Measurements from ENCODE around the gene SEPTIN5.

SEPTIN5 gene

GRCh38 chr22:19735665-19736510 lies 21.6 kb downstream of the SEPTIN5 start:
- no peak for FAIRE-seq

GRCh38 chr22:19737846-19738663 lies 23.8 kb downstream of the SEPTIN5 start:
- no peak for FAIRE-seq

- FAIRE-seq = no peak
Measured at GRCh38 chr22:19738664-19739447, 24.6 kb downstream of the SEPTIN5 start.

DNA sequence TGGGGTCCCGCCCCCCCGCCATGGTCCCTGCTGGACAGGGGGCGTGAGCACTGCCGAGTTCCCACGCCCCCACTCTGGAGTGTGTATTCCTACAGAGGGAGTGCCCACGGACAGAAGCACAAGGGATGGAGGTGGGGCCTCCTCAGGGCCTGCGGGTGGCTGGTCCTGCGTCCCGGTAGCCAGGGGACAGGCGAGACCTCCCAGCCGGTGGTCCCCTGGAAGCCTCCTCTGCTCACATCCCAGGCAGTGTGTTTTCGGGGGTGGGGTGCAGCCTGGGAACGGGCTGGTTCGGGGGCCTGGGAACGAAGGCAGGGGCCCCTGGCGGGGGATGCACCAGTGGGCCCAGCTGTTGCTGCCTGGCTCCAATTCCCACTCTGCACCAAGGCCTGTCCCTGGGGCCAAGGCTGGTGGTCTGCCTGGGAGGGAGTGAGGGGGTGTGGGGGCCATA lies 25.2 kb downstream of the SEPTIN5 start:
- FAIRE-seq = no peak

GRCh38 chr22:19739911-19740449 lies 25.7 kb downstream of the SEPTIN5 start:
- FAIRE-seq = no peak

DNA sequence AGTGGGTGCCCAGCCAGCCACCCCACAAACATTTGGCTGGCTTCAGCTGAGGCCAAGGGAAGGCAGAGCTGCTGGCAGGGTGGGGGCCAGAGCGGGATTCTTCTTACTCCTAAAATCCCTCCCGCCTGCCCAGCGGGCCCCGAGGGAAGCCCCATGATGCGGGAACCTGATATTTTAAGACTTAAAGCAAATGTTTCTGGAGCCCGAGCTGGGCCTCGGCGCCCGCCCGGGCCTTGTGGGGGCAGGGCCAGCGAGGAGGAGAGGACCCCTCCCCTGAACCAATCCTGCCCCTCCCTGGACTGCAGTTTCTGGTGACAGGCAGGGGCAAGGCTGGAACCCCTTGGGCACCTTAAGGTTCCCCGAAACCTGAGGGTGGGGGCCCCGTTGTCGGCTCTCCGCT lies 26.3 kb downstream of the SEPTIN5 start:
- no peak for FAIRE-seq

DNA sequence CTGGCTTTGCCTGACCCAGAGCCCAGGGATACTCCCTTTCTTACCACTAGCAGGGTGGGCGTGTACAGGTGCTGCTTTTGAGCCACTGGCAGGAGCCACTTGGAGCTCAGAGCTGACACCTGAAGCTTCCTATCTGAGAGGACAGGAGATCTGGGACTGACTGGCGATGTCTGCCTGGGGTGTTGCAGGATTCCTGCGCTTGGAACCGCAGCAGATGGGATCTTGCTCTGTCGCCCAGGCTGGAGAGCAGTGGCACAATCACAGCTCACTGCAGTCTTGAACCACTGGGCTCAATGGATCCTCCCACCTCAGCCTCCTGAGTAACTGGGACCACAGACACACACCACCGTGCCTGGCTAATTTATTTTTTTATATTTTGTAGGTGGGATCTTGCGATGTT lies 26.8 kb downstream of the SEPTIN5 start:
- FAIRE-seq = no peak

GRCh38 chr22:19742160-19743066 lies 28.1 kb downstream of the SEPTIN5 start:
- no peak for FAIRE-seq

DNA sequence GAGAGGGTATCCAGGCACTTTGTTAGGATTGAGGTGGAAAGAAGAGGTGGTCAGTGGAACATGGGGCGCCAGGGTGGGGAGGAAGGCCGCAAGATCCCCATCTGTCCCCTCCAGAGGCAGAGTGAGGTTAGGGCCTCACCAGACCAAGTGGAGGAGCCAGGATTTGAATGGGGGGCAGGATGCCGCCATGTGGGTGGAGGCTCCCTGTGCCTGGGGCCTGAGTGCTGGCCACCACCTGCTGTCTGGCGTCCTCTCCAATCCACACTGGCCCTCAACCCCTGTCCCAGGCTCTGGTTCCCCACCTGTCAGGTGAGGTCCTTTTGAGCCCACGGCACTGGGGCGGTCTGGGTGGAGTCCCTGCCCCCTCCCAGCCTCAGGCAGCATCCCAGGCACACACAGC lies 28.8 kb downstream of the SEPTIN5 start:
- FAIRE-seq = no peak

DNA sequence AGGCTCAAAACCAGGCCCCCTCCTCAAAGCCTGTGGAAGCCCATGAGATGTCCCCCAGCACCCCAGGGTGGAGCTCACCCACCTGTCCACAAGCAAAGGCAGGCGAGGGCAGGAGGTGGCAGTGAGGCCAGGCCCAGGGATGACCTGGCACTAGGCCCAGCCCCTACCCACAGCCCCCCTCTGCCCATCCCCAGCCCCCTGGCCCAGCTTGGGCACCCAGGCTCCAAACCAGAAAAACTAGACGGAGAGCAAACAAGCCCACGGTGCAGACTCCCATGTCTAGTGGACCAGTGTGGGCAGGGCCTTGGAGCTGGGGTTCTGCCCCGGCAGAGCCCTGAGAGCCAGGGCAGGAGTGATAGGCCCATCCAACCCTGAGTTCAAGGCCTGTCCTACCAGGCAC lies 29.3 kb downstream of the SEPTIN5 start:
- FAIRE-seq = no peak

DNA sequence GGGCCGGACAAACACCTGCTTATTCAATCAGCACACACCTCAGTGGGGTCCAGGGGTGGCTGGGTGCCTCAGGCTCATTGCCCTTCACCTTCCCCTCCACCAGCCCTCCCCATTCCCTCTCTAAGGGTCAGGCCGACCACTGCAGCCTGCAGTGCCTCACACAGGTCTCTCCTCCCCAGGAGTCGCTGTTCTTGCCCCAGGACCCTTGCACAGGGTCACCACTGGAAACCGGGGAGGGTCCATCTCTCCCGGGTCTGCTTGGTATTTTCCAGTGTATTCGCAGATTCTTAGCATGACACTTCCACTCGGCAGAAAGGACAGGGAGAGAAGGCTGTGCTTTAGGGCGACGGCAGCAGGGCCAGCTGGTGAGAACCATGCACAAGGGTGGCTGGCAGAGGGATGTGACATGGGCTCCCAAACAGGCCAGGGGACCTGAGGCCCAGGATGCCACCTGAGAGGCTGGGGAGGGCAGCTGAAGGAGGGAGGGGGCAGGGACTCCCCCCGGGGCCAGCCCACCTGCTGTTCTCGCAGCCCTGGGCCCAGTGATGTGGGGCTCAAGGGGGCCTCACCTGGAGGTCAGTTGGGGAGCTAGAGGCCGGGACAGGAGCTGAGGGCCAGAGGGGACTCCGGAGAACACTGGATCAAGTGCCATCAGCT lies 30.2 kb downstream of the SEPTIN5 start:
- FAIRE-seq = no peak

DNA sequence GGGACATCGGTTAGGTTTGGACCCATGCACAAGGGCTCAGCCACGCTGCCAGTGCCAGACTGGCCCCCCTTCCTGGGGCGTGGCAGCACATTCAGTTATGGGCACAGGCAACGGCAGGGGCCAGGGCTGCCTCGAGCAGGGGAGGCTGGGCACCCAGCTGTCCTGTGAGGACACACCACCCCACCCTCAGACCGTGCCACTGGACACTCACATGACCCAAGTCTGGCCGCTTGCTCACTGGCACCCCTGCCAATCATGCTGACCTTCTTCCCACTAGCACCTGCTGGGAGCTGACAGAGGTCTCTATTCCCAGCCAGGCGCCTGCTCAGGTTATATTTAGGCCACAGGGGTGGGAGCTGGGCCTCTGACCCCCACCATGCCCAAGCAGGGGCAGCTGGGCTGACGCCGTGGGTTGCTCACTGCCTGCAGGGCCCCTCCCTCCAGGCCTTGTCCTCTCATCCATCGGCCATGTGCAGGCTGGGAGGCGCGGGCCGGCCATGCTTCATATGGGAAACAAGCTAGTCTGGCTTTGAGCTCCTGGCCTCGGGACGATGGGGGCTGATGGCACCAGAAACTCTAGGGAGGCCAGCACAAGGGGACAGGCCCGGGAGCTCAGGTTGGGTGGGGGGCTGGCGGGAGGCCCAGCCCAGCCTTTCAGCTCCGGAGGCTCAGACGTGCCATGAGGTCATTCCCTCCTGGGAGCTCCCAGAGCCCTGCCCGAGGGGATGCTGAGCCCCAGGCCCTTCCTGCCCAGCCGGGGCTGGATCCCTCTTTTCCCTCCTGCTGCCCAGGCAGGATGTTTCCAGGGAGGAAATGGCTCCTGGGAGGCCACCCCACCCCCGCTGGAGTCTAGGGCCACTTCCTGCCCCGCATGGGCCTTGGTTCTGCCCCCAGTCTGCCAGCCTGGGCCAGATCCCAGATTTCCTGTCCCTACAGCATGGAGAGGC lies 31.1 kb downstream of the SEPTIN5 start:
- FAIRE-seq = no peak

DNA sequence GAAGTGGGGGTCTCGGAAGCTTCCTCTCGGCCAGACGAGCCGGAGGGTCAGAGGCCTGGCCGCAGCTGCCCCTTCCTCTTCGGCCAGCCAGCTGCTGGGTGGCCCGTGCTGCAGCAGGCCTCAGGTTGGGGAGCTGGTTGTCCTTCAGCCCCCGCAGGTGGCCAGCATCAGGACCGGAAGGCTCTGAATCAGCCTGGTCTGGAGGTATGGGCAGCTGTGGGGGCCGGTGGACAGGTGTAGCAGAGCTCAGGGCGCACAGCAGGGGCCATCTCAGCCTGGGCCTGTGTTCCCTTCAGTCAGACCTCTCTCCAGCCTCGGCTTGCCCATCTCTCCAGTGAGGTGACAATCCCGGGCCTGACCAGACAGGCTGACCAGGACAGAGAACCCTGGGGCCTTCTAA lies 32.4 kb downstream of the SEPTIN5 start:
- FAIRE-seq = no peak

- no peak for FAIRE-seq
Measured at GRCh38 chr22:19747551-19747950, 33.2 kb downstream of the SEPTIN5 start.

- no peak for FAIRE-seq
Measured at GRCh38 chr22:19748139-19748538, 33.8 kb downstream of the SEPTIN5 start.

- no peak for FAIRE-seq
Measured at GRCh38 chr22:19748991-19749664, 34.8 kb downstream of the SEPTIN5 start.

GRCh38 chr22:19749876-19750275 lies 35.6 kb downstream of the SEPTIN5 start:
- no peak for FAIRE-seq

- no peak for FAIRE-seq
Measured at GRCh38 chr22:19750507-19751490, 36.5 kb downstream of the SEPTIN5 start.
